Esophagus squamous epithelium (tissue), 5 donors: ENCODE results near the gene MBOAT2. TPM values are rescaled to one million over a fixed set of nuclear protein-coding genes. Genes with fewer than 3 reads are reported as not detected.

ENCODE experiments used
- DNase-seq: peaks from one replicate; lab custom pipeline; 2025; lab: John Stamatoyannopoulos, UW
- H3K27ac ChIP-seq, 4 donors: fragments of 200-600 bp; sonication (generic); one replicate each; pipeline ENCODE4 v1.5.1; 2016 to 2019; ENCODE audit warnings: mild to moderate bottlenecking in 1 of 4
- H3K27me3 ChIP-seq, 4 donors: fragments of 200-600 bp; sonication (generic); 1 replicate in 3 of 4; 2 replicates in 1 of 4; pipeline versions ENCODE4 v1.5.1 to v1.6.0; 2017 to 2021; ENCODE audit warnings: antibody characterized with exemption in 1 of 4
- H3K36me3 ChIP-seq, 3 donors: fragments of 200-600 bp; sonication (generic); one replicate each; pipeline ENCODE4 v1.5.1; 2016 to 2019
- H3K4me1 ChIP-seq, 3 donors: fragments of 200-600 bp; sonication (generic); one replicate each; pipeline ENCODE4 v1.5.1; 2017 to 2019
- H3K4me3 ChIP-seq, 4 donors: fragments of 200-600 bp; sonication (generic); 1 replicate in 3 of 4; 2 replicates in 1 of 4; pipeline ENCODE4 v1.5.1; 2016 to 2019; ENCODE audit warnings: mild to moderate bottlenecking in 2 of 4, moderate library complexity in 1 of 4
- H3K9me3 ChIP-seq, 3 donors: fragments of 200-600 bp; sonication (generic); one replicate each; pipeline ENCODE4 v1.5.1; 2016 to 2019
- POLR2A ChIP-seq, 4 donors: fragments of 450-650 bp; IDR thresholded peaks; one replicate each; pipeline ENCODE4 v1.6.1; 2017; ENCODE audit warnings: antibody characterized with exemption in 4 of 4, mild to moderate bottlenecking in 4 of 4, moderate library complexity in 3 of 4
- WGBS, 2 donors: methylation state at CpG; one replicate each; pipeline ENCODE4 v1.1.5; 2018; 5-methylcytosine and 5-hydroxymethylcytosine counted together
- intact Hi-C: fragments of 100-400 bp; cut with DNase I; formaldehyde crosslinking; loops from one replicate; pipeline ENCODE4 v1.15.0; 2022
- total RNA-seq, 4 donors: library from RNA; depleted of rRNA; stranded (reverse); fragments of >200 nt; gene quantifications; one replicate each; pipeline ENCODE4 v1.1.0, GENCODE V29; 2016
- TF ChIP-seq, protein P1 (sequence below), 6 experiments: fragments of 450-650 bp in 4 of 6; fragments of 200-600 bp in 2 of 6; sonication (generic) in 2 of 6; IDR thresholded peaks; one replicate each; pipeline ENCODE4 v1.5.1; 2016 to 2019; ENCODE audit warnings: antibody characterized with exemption in 6 of 6, mild to moderate bottlenecking in 4 of 6, moderate library complexity in 4 of 6
- donor health status: DM: yes; HTN: yes; CAD: no.

The MBOAT2 gene
- total RNA-seq, 4 donors from 2014 or later = 56.6 to 110 (median 73.1) TPM

DNA sequence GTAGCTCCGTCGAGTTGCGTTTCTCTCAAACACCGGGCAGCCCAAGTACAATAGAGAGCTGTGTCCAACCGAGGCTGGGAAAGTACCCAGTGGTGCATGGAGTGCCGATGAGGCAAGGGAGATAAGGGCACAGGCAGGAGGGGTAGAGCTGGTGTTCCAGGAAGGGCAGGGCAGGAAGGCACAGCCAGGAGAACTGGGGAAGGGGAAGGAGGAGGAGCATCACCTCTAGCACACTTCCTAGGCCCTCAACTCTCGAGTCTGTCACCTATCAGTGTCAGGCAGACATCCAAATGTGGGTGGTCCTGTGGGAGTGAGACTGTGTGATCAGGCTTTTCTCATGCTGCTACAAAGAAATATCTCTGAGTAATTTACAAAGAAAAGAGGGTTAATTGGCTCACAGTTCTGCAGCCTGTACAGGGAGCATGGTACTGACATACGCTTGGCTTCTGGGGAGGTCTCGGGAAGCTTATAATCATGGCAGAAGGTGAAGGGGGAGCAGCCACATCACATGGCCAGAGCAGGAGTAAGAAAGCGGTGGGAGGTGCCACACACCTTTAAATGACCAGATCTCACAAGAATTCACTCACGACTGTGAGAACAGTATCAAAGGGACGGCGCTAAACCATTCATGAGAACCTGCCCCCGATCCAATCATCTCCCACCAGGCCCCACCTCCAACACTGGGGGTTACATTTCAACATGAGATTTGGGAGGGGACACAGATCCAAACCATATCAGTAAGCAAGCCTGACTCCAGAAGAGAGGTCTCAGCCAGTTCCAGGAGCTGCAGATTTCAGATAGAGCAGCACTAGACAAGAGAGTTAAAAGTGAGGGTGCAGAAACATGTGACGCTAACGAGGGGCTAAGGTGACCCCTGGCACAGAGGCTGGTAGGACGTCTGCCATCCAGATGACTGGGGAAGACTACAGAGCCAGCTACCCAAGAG is 75.7 kb downstream of the MBOAT2 start:
- 90 to 91% methylated on average over 16 to 17 of the region's 17 CpGs for WGBS, 2 donors
- TF ChIP-seq, protein P1, sequence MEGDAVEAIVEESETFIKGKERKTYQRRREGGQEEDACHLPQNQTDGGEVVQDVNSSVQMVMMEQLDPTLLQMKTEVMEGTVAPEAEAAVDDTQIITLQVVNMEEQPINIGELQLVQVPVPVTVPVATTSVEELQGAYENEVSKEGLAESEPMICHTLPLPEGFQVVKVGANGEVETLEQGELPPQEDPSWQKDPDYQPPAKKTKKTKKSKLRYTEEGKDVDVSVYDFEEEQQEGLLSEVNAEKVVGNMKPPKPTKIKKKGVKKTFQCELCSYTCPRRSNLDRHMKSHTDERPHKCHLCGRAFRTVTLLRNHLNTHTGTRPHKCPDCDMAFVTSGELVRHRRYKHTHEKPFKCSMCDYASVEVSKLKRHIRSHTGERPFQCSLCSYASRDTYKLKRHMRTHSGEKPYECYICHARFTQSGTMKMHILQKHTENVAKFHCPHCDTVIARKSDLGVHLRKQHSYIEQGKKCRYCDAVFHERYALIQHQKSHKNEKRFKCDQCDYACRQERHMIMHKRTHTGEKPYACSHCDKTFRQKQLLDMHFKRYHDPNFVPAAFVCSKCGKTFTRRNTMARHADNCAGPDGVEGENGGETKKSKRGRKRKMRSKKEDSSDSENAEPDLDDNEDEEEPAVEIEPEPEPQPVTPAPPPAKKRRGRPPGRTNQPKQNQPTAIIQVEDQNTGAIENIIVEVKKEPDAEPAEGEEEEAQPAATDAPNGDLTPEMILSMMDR (IDR thresholded peaks at IDR 0.05) = no peak
- TF ChIP-seq POLR2A (IDR thresholded peaks at IDR 0.05) = no peak
- no peaks in the 10 kb centered on the region for H3K9me3 ChIP-seq
- intact Hi-C loops = no loop called here
- H3K27ac ChIP-seq = no peak overlapping the region
- H3K4me1 ChIP-seq = no peaks in the 10 kb centered on the region
- DNase-seq = no peak
- no peak overlapping the region for H3K4me3 ChIP-seq
- H3K27me3 ChIP-seq = no peaks in the 10 kb centered on the region
- peaks cover 0 to 18% (median 0%) of the 10 kb centered on the region in 3 donors for H3K36me3 ChIP-seq

DNA sequence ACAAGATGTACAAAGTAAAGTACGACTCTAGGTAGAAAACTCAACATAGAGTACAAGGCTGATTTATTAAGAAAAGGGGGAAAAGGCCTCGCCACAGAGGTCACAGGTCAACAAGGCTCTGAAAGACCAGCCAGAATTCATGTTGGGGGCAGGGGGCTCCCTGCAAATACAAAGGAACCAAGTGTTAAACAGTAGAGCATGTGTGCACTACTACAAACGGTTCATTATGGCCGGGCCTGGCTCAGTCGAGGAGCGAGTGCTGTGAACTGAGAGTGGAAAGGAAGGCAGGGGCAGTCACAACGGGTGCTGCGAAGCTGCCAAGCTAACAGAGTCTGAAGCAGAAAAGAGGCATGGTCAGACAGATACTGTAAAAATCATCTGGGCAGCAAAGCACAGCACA is 77.1 kb downstream of the MBOAT2 start:
- TF ChIP-seq, protein P1 (IDR thresholded peaks at IDR 0.05) = no peak
- TF ChIP-seq POLR2A (IDR thresholded peaks at IDR 0.05) = no peak

GRCh38 chr2:8925411-8925810 is 78.1 kb downstream of the MBOAT2 start:
- H3K9me3 ChIP-seq = no peaks in the 10 kb centered on the region
- no peak overlapping the region for H3K4me3 ChIP-seq
- intact Hi-C loops = no loop called here
- TF ChIP-seq, protein P1 (IDR thresholded peaks at IDR 0.05) = no peak
- TF ChIP-seq POLR2A (IDR thresholded peaks at IDR 0.05) = no peak
- no peak for DNase-seq
- no peaks in the 10 kb centered on the region for H3K27me3 ChIP-seq
- H3K27ac ChIP-seq = no peak overlapping the region
- WGBS, 2 donors = 89 to 97% methylated on average over 2 of the region's 2 CpGs
- no peaks in the 10 kb centered on the region for H3K4me1 ChIP-seq
- peaks cover 0 to 6% (median 0%) of the 10 kb centered on the region in 3 donors for H3K36me3 ChIP-seq

More for the DNA sequence above, 77.1 kb downstream of the MBOAT2 start:
- 87 to 92% methylated on average over 8 of the region's 8 CpGs for WGBS, 2 donors
- no peak for DNase-seq
- Histone ChIP-seq H3K36me3 (peaks cover 0 to 12% (median 0%) of the 10 kb centered on the region in 3 donors), H3K4me1 (no peaks in the 10 kb centered on the region), H3K27ac (no peak overlapping the region), H3K4me3 (no peak overlapping the region), H3K9me3 (no peaks in the 10 kb centered on the region), H3K27me3 (no peaks in the 10 kb centered on the region)
- intact Hi-C loops = no loop called here

GRCh38 chr2:8923183-8923582 is 80.3 kb downstream of the MBOAT2 start:
- intact Hi-C loops = no loop called here
- no peaks in the 10 kb centered on the region for H3K9me3 ChIP-seq
- 82 to 90% methylated on average over 1 of the region's 1 CpG for WGBS, 2 donors
- no peak overlapping the region for H3K27ac ChIP-seq
- TF ChIP-seq POLR2A (IDR thresholded peaks at IDR 0.05) = no peak
- TF ChIP-seq, protein P1 (IDR thresholded peaks at IDR 0.05) = no peak
- peaks cover 0 to 6% (median 0%) of the 10 kb centered on the region in 3 donors for H3K36me3 ChIP-seq
- no peak overlapping the region for H3K4me3 ChIP-seq
- H3K4me1 ChIP-seq = no peaks in the 10 kb centered on the region
- no peaks in the 10 kb centered on the region for H3K27me3 ChIP-seq
- no peak for DNase-seq

DNA sequence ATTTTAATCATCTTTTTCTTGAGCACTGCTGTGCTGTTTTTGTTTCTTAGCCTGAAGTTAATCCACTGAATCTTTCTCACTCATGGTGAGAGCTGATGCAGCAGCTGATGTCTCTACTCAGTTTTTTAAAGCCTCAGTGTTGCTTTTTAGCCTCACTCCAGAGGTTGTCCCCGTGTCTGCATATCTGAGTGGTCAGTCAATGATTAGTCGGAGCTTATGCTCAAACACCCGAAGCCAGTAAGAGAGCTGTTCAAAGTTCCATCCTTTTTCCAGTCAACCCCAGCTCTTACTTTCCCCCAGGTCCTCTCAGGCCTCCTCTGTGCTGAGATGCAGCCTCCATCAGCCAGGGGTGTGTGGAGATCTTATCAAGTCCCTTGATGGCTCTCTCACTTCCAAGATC is 81.1 kb downstream of the MBOAT2 start:
- no peaks in the 10 kb centered on the region for H3K27me3 ChIP-seq
- H3K36me3 ChIP-seq = peaks cover 0 to 6% (median 0%) of the 10 kb centered on the region in 3 donors
- H3K9me3 ChIP-seq = no peaks in the 10 kb centered on the region
- no peak overlapping the region for H3K4me3 ChIP-seq
- H3K27ac ChIP-seq = no peak overlapping the region
- DNase-seq = no peak
- intact Hi-C loops = no loop called here
- H3K4me1 ChIP-seq = no peaks in the 10 kb centered on the region
- WGBS, 2 donors = 71 to 92% methylated on average over 3 of the region's 3 CpGs
- TF ChIP-seq, protein P1 (IDR thresholded peaks at IDR 0.05) = no peak
- no peak for TF ChIP-seq POLR2A (IDR thresholded peaks at IDR 0.05)
